Medulla oblongata (tissue), 1 donor: ENCODE measurements around the gene COL18A1.

Source experiments
- DNase-seq: peaks from one replicate; pipeline ENCODE4 v3.0.0-alpha.2; 2015; ENCODE audit errors: extremely low spot score

Gene COL18A1

GRCh38 chr21:45468051-45468970, 63.3 kb downstream of the COL18A1 start:
- DNase-seq = no peak

DNA sequence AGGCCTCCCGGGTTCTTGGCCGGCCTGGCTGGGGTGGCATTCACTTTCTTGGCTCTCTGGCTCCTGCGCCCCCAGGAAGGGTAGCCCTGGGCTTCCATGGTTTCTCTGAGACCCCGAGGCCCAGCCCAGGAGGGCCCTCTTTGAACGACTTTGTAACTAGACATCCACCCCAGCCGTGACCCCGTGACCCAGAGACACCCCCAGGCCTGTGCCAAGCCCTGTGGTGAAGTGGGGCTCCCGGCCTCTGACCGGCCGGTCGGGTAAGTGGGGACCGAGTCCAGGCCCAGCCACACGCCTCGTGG, 64.0 kb downstream of the COL18A1 start:
- DNase-seq = no peak

- DNase-seq = peak; percentile 87
Measured at GRCh38 chr21:45469273-45470086, 64.5 kb downstream of the COL18A1 start.

DNA sequence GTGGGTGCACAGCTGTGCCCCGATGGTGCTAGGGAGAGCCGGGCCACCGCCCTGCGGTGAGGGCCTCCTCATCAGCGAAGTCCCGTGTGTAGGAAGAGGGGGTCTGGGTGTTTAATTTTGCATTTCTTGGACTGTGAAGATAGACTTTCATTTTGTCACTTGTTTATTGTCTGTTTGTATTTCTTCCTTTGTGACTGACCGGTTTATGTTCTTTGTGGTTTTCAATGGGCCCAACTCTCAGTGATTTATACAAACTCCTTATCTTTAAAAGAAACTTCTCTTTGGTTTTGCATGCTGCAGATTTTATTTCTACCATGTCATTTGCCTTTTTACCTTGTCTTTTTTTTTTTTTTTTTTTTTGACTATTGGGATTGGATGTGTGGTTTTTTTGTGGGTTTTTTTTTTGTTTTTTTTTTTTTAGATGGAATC, 65.1 kb downstream of the COL18A1 start:
- DNase-seq = no peak

GRCh38 chr21:45470773-45471524, 66.0 kb downstream of the COL18A1 start:
- DNase-seq = no peak

GRCh38 chr21:45471525-45472221, 66.7 kb downstream of the COL18A1 start:
- no peak for DNase-seq

DNA sequence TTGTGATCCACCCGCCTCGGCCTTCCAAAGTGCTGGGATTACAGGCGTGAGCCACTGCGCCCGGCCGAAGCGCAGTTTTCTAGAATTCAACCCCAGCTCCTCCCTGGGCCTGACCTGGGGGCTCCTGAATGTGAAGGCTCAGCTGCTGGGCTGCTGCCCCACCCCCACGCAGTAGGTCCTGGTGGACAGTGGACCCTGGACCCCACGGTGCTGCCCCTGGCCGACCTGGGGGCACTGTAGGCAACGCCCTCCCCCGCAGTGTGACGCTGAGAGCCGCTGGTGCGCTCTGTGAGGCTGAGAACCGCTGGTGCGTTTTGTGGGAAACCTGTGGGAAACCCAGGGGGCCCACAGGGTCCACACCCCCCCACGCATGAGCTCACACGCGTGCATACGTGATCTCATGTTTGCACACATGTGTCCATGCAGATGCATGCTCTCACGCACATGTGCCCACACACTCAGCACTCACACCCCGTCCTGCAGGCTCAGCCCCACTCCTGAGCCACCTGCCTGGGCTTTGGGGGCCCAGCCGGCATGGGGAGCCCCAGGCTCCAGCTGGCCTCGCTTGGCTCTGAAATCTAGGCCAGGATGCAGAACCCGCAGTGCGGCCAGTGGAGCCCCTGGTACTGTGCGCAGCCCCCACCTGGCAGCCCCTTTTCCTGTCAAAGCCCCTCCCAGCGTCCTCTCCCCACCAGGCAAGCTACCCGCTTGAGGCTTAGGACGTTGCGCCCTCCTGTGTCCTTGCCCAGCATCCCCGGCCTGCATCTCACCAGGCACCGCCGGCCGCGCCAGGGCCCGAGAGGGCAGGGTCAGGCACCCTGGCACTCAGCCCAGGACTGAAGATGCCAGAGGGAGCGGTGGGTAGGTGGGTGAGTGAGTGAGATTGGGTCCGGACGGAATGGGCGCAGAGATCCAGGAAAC, 67.7 kb downstream of the COL18A1 start:
- peak; percentile 63 for DNase-seq

DNA sequence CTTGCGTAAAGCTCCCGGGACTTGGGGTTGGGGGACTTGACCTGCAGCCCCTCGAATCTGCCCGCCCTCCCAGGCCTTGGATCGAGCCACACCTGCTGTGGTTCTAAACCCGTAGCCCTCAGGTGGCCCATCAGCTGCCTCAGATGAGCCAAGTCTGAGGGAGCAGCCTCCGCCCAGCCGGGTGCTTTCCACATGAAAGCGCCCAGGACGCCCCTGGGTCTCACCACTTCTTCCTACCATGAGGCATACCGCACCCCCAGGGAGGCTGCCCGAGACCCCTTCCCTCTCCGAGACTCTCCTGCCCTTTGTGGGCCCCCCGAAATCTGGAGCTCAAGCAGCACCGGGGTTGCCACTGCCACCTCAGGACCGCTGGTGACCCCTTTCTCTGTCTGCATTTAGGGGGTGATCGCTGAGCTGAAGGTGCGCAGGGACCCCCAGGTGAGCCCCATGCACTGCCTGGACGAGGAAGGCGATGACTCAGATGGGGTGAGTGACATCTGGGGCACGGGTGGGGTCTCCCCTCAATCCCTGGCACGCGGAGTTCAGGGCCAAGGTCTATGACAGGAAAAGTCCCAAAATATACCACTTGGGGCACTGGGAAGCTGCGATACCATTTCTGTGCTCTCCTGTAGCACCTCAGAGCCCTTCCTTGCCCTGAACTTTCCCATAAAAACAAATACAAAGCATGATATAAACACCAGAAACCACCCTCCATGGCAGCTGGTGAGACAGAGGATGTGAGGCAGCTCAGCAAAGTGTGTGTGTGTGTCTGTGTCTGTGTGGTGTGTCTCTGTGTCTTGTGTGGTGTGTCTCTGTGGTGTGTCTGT, 68.7 kb downstream of the COL18A1 start:
- no peak for DNase-seq

- no peak for DNase-seq
Measured at GRCh38 chr21:45474323-45474950, 69.5 kb downstream of the COL18A1 start.

GRCh38 chr21:45475004-45475685, 70.2 kb downstream of the COL18A1 start:
- DNase-seq = no peak

- no peak for DNase-seq
Measured at GRCh38 chr21:45475797-45476570, 71.0 kb downstream of the COL18A1 start.

- no peak for DNase-seq
Measured at GRCh38 chr21:45476582-45476981, 71.6 kb downstream of the COL18A1 start.

- DNase-seq = no peak
Measured at GRCh38 chr21:45477176-45478114, 72.5 kb downstream of the COL18A1 start.

DNA sequence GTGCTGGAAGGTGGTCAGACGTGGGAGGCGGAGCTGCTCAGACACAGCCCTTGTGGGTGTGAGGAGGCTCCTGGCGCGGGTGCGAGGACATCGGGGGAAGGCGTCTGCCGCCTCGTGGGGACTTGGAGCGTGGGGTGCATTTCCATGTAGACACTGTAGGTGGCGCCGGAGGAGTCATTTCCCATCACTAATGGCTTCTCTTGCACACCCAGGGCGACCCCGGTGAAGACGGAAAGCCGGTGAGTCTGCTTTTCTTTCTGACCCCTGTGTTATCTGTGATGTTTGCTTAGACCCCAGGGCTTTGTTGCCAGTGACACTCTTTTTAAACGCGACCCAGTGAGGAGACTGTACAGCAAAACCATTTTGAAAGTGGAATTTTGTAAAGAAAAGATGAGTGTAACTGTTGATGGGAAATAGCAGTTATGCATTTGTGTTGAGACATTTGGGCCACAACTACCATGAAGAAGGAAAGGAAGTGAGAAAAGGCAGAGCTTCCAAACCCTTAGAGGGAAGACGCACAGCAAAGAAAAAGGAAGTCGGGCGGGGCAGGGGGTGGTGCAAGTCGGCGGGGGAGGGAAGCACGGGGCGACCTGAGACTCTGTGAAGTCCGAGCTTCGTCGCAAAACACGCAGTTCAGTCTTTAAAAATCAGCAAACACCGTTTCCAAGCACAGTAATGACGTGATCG, 73.3 kb downstream of the COL18A1 start:
- DNase-seq = peak; percentile 77

DNA sequence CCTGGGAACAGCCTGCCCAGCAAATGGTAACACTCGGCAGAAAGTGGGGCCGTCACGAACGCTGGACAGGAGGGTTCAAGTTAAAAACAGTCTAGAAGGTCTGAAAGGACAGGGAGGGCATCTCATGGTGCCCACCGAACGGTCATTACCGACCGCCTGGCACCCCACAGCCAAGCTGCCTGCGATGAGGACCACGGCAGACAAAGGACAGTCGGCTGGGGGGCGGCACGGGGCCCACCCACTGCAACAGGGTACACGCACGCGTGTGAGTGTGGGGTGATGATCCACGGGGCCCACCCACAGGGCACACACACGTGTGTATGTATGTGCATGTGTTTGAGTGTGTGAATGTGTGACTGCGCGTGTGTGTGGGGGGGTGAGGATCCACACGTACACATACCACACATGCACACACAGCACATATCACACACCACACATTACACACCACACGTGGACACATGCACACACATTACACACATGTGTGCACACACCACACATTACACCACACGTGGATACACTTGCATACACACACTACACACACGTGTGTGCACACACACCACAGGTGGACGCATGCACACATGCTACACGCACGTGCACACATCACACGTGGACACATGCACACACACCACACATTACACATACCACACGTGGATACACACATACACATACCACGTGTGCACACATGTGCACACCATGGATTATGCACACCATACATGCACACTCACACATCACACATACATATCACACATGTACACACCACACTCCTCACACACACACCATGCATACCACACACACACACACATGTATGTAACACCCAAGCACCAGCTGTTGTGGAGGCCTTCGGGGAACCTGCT, 74.1 kb downstream of the COL18A1 start:
- DNase-seq = no peak
